A673 (cell line): ENCODE measurements around the gene MARCHF2. TPM values are rescaled to one million over a fixed set of nuclear protein-coding genes. Genes with fewer than 3 reads are reported as not detected.

Experiments used
- BruUV-seq: library from RNA; stranded (reverse); fragments of 400-500 nt; replicated peaks from 2 replicates; lab custom pipeline; 2021; lab: Mats Ljungman, UMichigan
- CTCF ChIA-PET: fragments of 300-600 bp; sonication (Branson Sonifier 250); formaldehyde crosslinking; loops from one replicate; lab custom pipeline; 2022; ENCODE audit warnings: antibody characterized with exemption; lab: Charles Lee
- POLR2A ChIA-PET: fragments of 300-600 bp; sonication (Branson Sonifier 250); formaldehyde crosslinking; loops from one replicate; lab custom pipeline; 2022; ENCODE audit warnings: antibody characterized with exemption; ENCODE audit not compliant: low non-redundant PET; lab: Charles Lee
- DNase-seq: peaks from one replicate; pipeline ENCODE4 v3.0.0-alpha.2; 2015; ENCODE audit warnings: low spot score
- H3K27ac ChIP-seq: fragments of 200-600 bp; sonication (generic); 2 replicates; pipeline ENCODE4 v1.5.1; 2016; ENCODE audit warnings: mixed run types, low read depth, mild to moderate bottlenecking, mixed read lengths, antibody characterized with exemption, low read length; ENCODE audit not compliant: poor library complexity, severe bottlenecking
- H3K27me3 ChIP-seq: fragments of 200-600 bp; sonication (generic); replicated peaks from 2 replicates; pipeline ENCODE4 v1.6.1; 2017; ENCODE audit warnings: mixed run types, low read depth, mild to moderate bottlenecking, mixed read lengths, antibody characterized with exemption, low read length; ENCODE audit not compliant: insufficient read depth, poor library complexity
- H3K36me3 ChIP-seq: fragments of 200-600 bp; sonication (generic); 2 replicates; pipeline ENCODE4 v1.6.1; 2016; ENCODE audit warnings: mixed run types, mild to moderate bottlenecking, mixed read lengths, antibody characterized with exemption, low read length; ENCODE audit not compliant: insufficient read depth, poor library complexity, severe bottlenecking
- H3K4me1 ChIP-seq: fragments of 200-600 bp; sonication (generic); 2 replicates; pipeline ENCODE4 v1.6.1; 2017; ENCODE audit warnings: mixed run types, mild to moderate bottlenecking, mixed read lengths, antibody characterized with exemption, low read length; ENCODE audit not compliant: insufficient read depth, poor library complexity, severe bottlenecking
- H3K4me3 ChIP-seq: fragments of 200-600 bp; sonication (generic); 2 replicates; pipeline ENCODE4 v1.5.1; 2016; ENCODE audit warnings: low read depth, mixed run types, mild to moderate bottlenecking, mixed read lengths, low read length; ENCODE audit not compliant: poor library complexity, severe bottlenecking
- H3K9me3 ChIP-seq: fragments of 200-600 bp; sonication (generic); 2 replicates; pipeline ENCODE4 v1.6.1; 2016; ENCODE audit warnings: mixed run types, low read depth, mild to moderate bottlenecking, mixed read lengths, antibody characterized with exemption, low read length; ENCODE audit not compliant: poor library complexity, severe bottlenecking
- CTCF ChIP-seq: fragments of 300-800, 200-600 bp; sonication (generic); conservative IDR thresholded peaks from 2 replicates; pipeline ENCODE4 v1.5.1; 2017; ENCODE audit warnings: low read depth, mild to moderate bottlenecking, antibody characterized with exemption, low read length, moderate library complexity, mixed read lengths
- EZH2 ChIP-seq: fragments of 200-600 bp; sonication (generic); IDR thresholded peaks from 2 replicates; pipeline ENCODE4 v1.6.1; 2017; ENCODE audit warnings: borderline replicate concordance, low read depth, mild to moderate bottlenecking, mixed read lengths, antibody characterized with exemption, low read length; ENCODE audit not compliant: poor library complexity, severe bottlenecking
- intact Hi-C: fragments of 100-400 bp; cut with micrococcal nuclease; formaldehyde crosslinking; loops from one replicate; pipeline ENCODE4 v1.10.0; 2022; ENCODE audit not compliant: unreplicated experiment
- total RNA-seq: library from RNA; stranded (reverse); gene quantifications from 2 replicates; pipeline ENCODE4 v1.2.3, GENCODE V29; 2021

Gene MARCHF2
- total RNA-seq, 1 experiment from 2014 or later: 8.8 TPM

GRCh38 chr19:8451377-8451776, 38.3 kb downstream of the MARCHF2 start:
- peaks cover 31% of the 10 kb centered on the region for H3K4me1 ChIP-seq
- H3K27ac ChIP-seq: no peak overlapping the region
- POLR2A ChIA-PET: no interaction called here
- CTCF ChIA-PET: no interaction called here
- no peaks in the 10 kb centered on the region for H3K9me3 ChIP-seq
- H3K27me3 ChIP-seq: no peaks in the 10 kb centered on the region
- no peak overlapping the region for H3K4me3 ChIP-seq
- intact Hi-C loops: no loop called here
- TF ChIP-seq EZH2: no peak
- no peak for TF ChIP-seq CTCF
- H3K36me3 ChIP-seq: peaks cover 50% of the 10 kb centered on the region
- no TSS peak for BruUV-seq
- DNase-seq: no peak

GRCh38 chr19:8451885-8452284, 38.8 kb downstream of the MARCHF2 start:
- Histone ChIP-seq H3K27me3 (no peaks in the 10 kb centered on the region), H3K36me3 (peaks cover 50% of the 10 kb centered on the region), H3K4me3 (no peak overlapping the region), H3K27ac (no peak overlapping the region), H3K4me1 (peaks cover 26% of the 10 kb centered on the region), H3K9me3 (no peaks in the 10 kb centered on the region)
- BruUV-seq: no TSS peak
- CTCF ChIA-PET: no interaction called here
- no peak for DNase-seq
- TF ChIP-seq CTCF (no peak), EZH2 (no peak)
- POLR2A ChIA-PET: no interaction called here
- intact Hi-C loops: no loop called here

DNA sequence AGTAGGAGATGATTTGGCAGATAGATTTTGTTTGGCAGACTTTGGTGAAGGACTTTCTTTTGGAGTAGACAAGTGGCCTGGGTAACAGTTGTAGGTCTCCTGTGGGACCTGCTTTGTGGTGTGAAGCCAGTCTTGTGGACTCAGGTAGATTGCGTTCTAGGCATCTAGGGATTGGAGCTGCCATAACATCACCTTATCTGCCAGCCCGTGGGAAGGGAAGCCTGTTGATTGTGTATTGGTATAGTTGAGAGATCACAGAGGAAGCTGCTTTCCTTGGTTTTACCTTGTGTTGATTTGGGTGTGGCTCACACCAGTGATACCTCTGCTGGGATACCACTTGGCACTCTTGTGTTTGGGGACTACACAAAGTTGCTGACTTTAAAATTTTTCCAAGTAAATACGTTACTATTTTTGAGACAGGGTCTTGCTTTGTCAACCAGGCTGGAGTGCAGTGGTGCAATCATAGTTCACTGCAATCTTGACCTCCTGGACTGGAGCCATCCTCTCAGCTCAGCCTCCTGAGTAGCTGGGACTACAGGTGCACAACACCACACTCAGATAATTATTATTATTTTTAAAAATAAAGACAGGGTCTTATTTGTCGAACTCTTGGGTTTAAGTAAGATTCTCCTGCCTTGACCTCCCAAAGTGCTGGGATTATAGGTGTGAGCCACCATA, 39.5 kb downstream of the MARCHF2 start:
- BruUV-seq: no TSS peak
- TF ChIP-seq CTCF: no peak
- TF ChIP-seq EZH2: no peak
- Histone ChIP-seq H3K36me3 (peaks cover 50% of the 10 kb centered on the region), H3K27me3 (no peaks in the 10 kb centered on the region), H3K4me1 (peaks cover 25% of the 10 kb centered on the region), H3K27ac (no peak overlapping the region), H3K4me3 (no peak overlapping the region), H3K9me3 (no peaks in the 10 kb centered on the region)
- DNase-seq: no peak
- intact Hi-C loops: no loop called here
- POLR2A ChIA-PET: interaction anchor here (0.7 kb wide), 1 partner anchor 53 kb away, joined by 4 read pairs; no protein-coding TSS in a partner anchor
- CTCF ChIA-PET: no interaction called here
